Measurements from ENCODE around the gene SUSD3. TPM values are rescaled to one million over a fixed set of nuclear protein-coding genes. Genes with fewer than 3 reads are reported as not detected.

SUSD3 gene
- total and polyA plus RNA-seq, 2 of the 8 experiments (the other 6 are each of a cell fraction or from before 2014, with no cell fraction given) = 5.5 to 35.4 TPM

- no peak for FAIRE-seq
- POLR2A ChIA-PET (ENCODE audit: partially characterized antibody) = interaction anchor here (1.2 to 2.0 kb wide), 2 partner anchors 15 to 18 kb away, joined by 3 to 9 read pairs; partner anchors contain the start of gene NINJ1
- 59% methylated on average over 17 of the region's 17 CpGs; no CpG with 5 or more reads in 1 of the 2 experiments for WGBS, 2 experiments (ENCODE audit: extremely low coverage in 1 of 2, insufficient coverage in 1 of 2, insufficient read length in 1 of 2, insufficient replicate concordance in 2 of 2, low coverage in 1 of 2, low lambda C conversion rate in 2 of 2, missing lambda C conversion rate in 1 of 2)
These were observed 57.8 kb downstream of the SUSD3 start for GRCh38 chr9:93116072-93116961.

More at GRCh38 chr9:93116072-93116961, 57.8 kb downstream of the SUSD3 start:
- H3K4me1 ChIP-seq (replicated peaks in 1 of 4; ENCODE audit: control insufficient read depth in 3 of 4, insufficient read depth in 4 of 4, low read length in 3 of 4) = peaks cover 0 to 17% (median 10%) of the 10 kb centered on the region in 4 experiments; a peak in 6 of 7 replicates
- H3K14ac ChIP-seq (ENCODE audit: insufficient read length) = no peak overlapping the region
- peak overlapping the region; percentile 88 for H4K91ac ChIP-seq (replicated peaks; ENCODE audit: insufficient read length, low read length)
- peak overlapping the region; percentile 47 for H4K5ac ChIP-seq (ENCODE audit: insufficient read length, low read depth, low read length)
- H3K9me3 ChIP-seq (ENCODE audit: insufficient read depth in 2 of 2, low read depth in 1 of 2, low read length in 1 of 2) = no peaks in the 10 kb centered on the region
- peak overlapping the region; percentile 97; the same call in 1 of the 2 replicates for H2BK15ac ChIP-seq (ENCODE audit: low read length)
- H3K27me3 ChIP-seq (replicated peaks in 1 of 4; ENCODE audit: control insufficient read depth in 3 of 4, extremely low read depth in 1 of 4, insufficient read depth in 3 of 4, low read length in 3 of 4) = no peaks in the 10 kb centered on the region
- DNase-seq (ENCODE audit: low read depth in 1 of 2, low spot score in 2 of 2) = no peak
- H3K23ac ChIP-seq (ENCODE audit: insufficient read length) = no peak overlapping the region
- peak overlapping the region; percentile 18; the same call in 1 of the 2 replicates for H2BK5ac ChIP-seq (ENCODE audit: low read depth, low read length)
- H3K56ac ChIP-seq (replicated peaks; ENCODE audit: insufficient read length, low read depth, low read length) = peak overlapping the region; percentile 16
- no peak overlapping the region for H3K27ac ChIP-seq (ENCODE audit: low read depth, low read length)
- H3K79me2 ChIP-seq (ENCODE audit: control insufficient read depth in 1 of 2, insufficient read depth in 2 of 2, low read length in 2 of 2) = no peaks in the 10 kb centered on the region
- TF ChIP-seq RNF2 (IDR thresholded peaks at IDR 0.05; ENCODE audit: borderline replicate concordance, low read depth, low read length, missing control alignments, poor library complexity, severe bottlenecking) (no peak), CEBPB (IDR thresholded peaks at IDR 0.05; ENCODE audit: low read depth, low read length) (peak; percentile 83)
- no peaks in the 10 kb centered on the region; a peak in 2 of 8 replicates for H3K36me3 ChIP-seq (ENCODE audit: control insufficient read depth in 2 of 4, insufficient read depth in 4 of 4, low read length in 3 of 4)
- H3K4me3 ChIP-seq (ENCODE audit: extremely low read depth in 1 of 4, insufficient read depth in 2 of 4, low read depth in 3 of 4, low read length in 4 of 4) = no peak overlapping the region
- H3K18ac ChIP-seq (ENCODE audit: extremely low read depth, low read length) = peak overlapping the region; percentile 62
- H2AFZ ChIP-seq (ENCODE audit: low read length) = no peak overlapping the region
- H3K23me2 ChIP-seq (ENCODE audit: low read depth, low read length) = peaks cover 3% of the 10 kb centered on the region; the same call in 1 of the 2 replicates
- H3K79me1 ChIP-seq (ENCODE audit: low read depth, low read length) = no peaks in the 10 kb centered on the region
- CTCF ChIA-PET (ENCODE audit: partially characterized antibody) = interaction anchor here (0.7 to 8.5 kb wide), 7 partner anchors 9 to 113 kb away, joined by 3 to 96 read pairs (median 4); partner anchors contain the start of gene NINJ1
- no peak overlapping the region for H3K4me2 ChIP-seq (ENCODE audit: insufficient read depth in 1 of 2, low read depth in 2 of 2, low read length in 2 of 2)
- H2BK120ac ChIP-seq (replicated peaks; ENCODE audit: low read depth, low read length) = peak overlapping the region; percentile 64
- H4K20me1 ChIP-seq (replicated peaks in 1 of 2; ENCODE audit: control insufficient read depth in 1 of 2, insufficient read depth in 2 of 2, low read length in 2 of 2) = peaks cover 0 to 6% of the 10 kb centered on the region in 2 experiments
- H2BK20ac ChIP-seq (ENCODE audit: low read length) = peak overlapping the region; percentile 86
- no peak overlapping the region for H3K9ac ChIP-seq (replicated peaks in 1 of 4; ENCODE audit: extremely low read depth in 1 of 4, low read depth in 3 of 4, low read length in 3 of 4)
- 0 out of 2 replicates have a peak overlapping the region, but pooled peaks have one; percentile 5 for H2AK5ac ChIP-seq (ENCODE audit: low read depth, low read length)
- peak overlapping the region; percentile 80; the same call in 1 of the 2 replicates for H2BK12ac ChIP-seq (ENCODE audit: low read depth, low read length)
- peak overlapping the region; percentile 69 for H3K4ac ChIP-seq (replicated peaks; ENCODE audit: insufficient read length, low read depth, low read length)
- H4K8ac ChIP-seq (ENCODE audit: extremely low read depth, insufficient read depth, low read length) = no peak overlapping the region

All from H1 (cell line).